Activated CD4-positive, alpha-beta T cell treated with anti-CD3 and anti-CD28 coated beads, Interleukin-2, amount 10 ng/mL, durations not matched to agents 24 days and 14 days (primary cell): ENCODE measurements around the gene EPRS1. TPM values are rescaled to one million over a fixed set of nuclear protein-coding genes. Genes with fewer than 3 reads are reported as not detected.
A peak's percentile ranks its signal among the peaks of the same experiment; 100 is the strongest.
"Not testable (repeated sequence)": the region's sequence is repeated elsewhere in the genome, so short reads cannot be mapped to it uniquely, and the experiment has no call there.

Experiments
- DNase-seq: peaks from one replicate; pipeline ENCODE4 v3.0.0; 2022
- H3K27ac Mint-ChIP-seq: one replicate; pipeline ENCODE4 v1.8.0; 2022; ENCODE audit warnings: mild to moderate bottlenecking, mixed read lengths
- H3K27me3 Mint-ChIP-seq: one replicate; pipeline ENCODE4 v1.8.0; 2022; ENCODE audit warnings: mixed read lengths
- H3K36me3 Mint-ChIP-seq: one replicate; pipeline ENCODE4 v1.8.0; 2022; ENCODE audit warnings: low read depth, mild to moderate bottlenecking, mixed read lengths
- H3K4me1 Mint-ChIP-seq: one replicate; pipeline ENCODE4 v1.8.0; 2021; ENCODE audit warnings: mixed read lengths
- H3K4me3 Mint-ChIP-seq: one replicate; pipeline ENCODE4 v1.8.0; 2022; ENCODE audit warnings: mild to moderate bottlenecking, moderate library complexity, mixed read lengths
- H3K9me3 Mint-ChIP-seq: one replicate; pipeline ENCODE4 v1.8.0; 2021; ENCODE audit warnings: mixed read lengths
- intact Hi-C: fragments of 100-400 bp; cut with micrococcal nuclease; formaldehyde crosslinking; loops from one replicate; pipeline ENCODE4 v1.15.1; 2023
- total RNA-seq: library from RNA; stranded (reverse); gene quantifications from 2 replicates; pipeline ENCODE4 v1.2.3, GENCODE V29; 2022

Gene EPRS1
- total RNA-seq, result 182 and 200 TPM in 2 replicates

DNA sequence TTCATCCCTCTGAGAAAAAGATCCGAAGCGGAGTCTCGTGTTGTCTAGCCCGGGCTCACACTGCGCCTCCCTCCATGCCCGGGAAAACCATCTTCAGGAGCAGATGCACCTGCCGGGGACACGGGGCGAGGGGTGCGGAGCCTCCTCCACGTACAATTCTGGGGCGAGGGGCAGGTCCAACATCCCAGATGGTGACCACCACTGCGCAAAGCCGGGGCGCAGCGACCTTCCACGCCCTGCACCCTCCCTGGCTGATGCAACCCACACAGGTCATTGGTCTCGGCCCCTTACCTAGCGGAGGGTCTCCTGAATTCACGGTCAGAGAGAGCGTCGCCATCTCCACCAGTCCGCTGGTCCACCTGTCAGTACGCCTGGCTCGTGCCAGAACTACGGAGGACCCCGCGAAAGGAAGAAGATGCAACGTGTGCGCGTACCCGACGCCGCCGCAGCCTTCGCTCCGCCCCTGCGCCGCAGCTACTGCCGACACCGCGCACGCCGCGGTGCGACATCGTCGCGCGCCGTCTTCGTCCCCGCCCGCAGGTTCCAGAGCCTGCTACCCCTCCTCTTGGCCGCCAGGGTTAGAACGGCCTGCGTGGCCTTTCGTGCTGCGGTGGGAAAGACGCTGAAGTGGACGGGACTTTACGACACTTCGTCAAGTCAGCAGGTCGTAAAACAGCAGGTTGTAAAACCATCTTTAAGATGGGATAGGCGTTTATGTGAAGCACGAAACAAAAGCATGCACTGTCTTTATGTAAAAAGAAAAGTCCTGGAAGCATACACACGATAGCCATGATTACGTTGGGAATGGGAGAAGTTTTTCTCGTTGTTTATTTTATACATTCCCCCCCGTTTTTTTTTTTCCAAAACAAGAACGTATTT, at the start of gene EPRS1:
TSS of gene EPRS1 (minus strand) at position 454 of the 879 bp plus-strand sequence. CDS start at position 337, 117 bp downstream.
- H3K4me3 Mint-ChIP-seq, result peak within 1 kb of the TSS; percentile 91
- H3K36me3 Mint-ChIP-seq, result peaks cover 17% of the 10 kb centered on the region
- H3K4me1 Mint-ChIP-seq, result peaks cover 37% of the 10 kb centered on the region
- H3K27ac Mint-ChIP-seq, result peak within 1 kb of the TSS; percentile 92
- no peaks in the 10 kb centered on the region for H3K9me3 Mint-ChIP-seq
- no peaks in the 10 kb centered on the region for H3K27me3 Mint-ChIP-seq
- intact Hi-C loops, result loop anchor here (1.0 to 10.0 kb wide), 4 partner anchors 43 to 1789 kb away; partner anchors contain the start of genes BPNT1, IARS2 and RAB3GAP2
- DNase-seq, result peak; percentile 98

GRCh38 chr1:220094016-220094911, 48.0 kb upstream of the EPRS1 start, which contains the start of gene IARS2:
IARS2 (plus strand) TSS chr1:220094132; CDS start chr1:220094217, 85 bp downstream.
- H3K9me3 Mint-ChIP-seq, result no peaks in the 10 kb centered on the region
- H3K27me3 Mint-ChIP-seq, result no peaks in the 10 kb centered on the region
- intact Hi-C loops, result loop anchor here (1.0 to 10.0 kb wide), 4 partner anchors 48 to 1809 kb away; partner anchors contain the start of genes EPRS1, RAB3GAP2 and RRP15
- peak; percentile 97 for DNase-seq
- H3K36me3 Mint-ChIP-seq, result peaks cover 19% of the 10 kb centered on the region
- H3K4me1 Mint-ChIP-seq, result peaks cover 26% of the 10 kb centered on the region
- H3K4me3 Mint-ChIP-seq, result peak within 1 kb of the TSS; percentile 82
- peak within 1 kb of the TSS; percentile 69 for H3K27ac Mint-ChIP-seq

- Mint-ChIP-seq H3K9me3 (no peaks in the 10 kb centered on the region), H3K36me3 (peaks cover 18% of the 10 kb centered on the region), H3K27ac (no peak overlapping the region), H3K27me3 (no peaks in the 10 kb centered on the region), H3K4me1 (peaks cover 29% of the 10 kb centered on the region), H3K4me3 (peak overlapping the region; percentile 32)
- intact Hi-C loops, result loop anchor here (1.0 to 10.0 kb wide), 4 partner anchors 47 to 1809 kb away; partner anchors contain the start of genes EPRS1, RAB3GAP2 and RRP15
- DNase-seq, result no peak
These were observed 47.2 kb upstream of the EPRS1 start for GRCh38 chr1:220093361-220094015.

GRCh38 chr1:220092694-220093093, 46.4 kb upstream of the EPRS1 start:
- no peaks in the 10 kb centered on the region for H3K9me3 Mint-ChIP-seq
- H3K4me1 Mint-ChIP-seq, result peaks cover 27% of the 10 kb centered on the region
- DNase-seq, result no peak
- no peak overlapping the region for H3K4me3 Mint-ChIP-seq
- peaks cover 14% of the 10 kb centered on the region for H3K36me3 Mint-ChIP-seq
- no peak overlapping the region for H3K27ac Mint-ChIP-seq
- no peaks in the 10 kb centered on the region for H3K27me3 Mint-ChIP-seq
- intact Hi-C loops, result loop anchor here (5.0 to 10.0 kb wide), 2 partner anchors 100 to 1808 kb away; partner anchors contain the start of gene RRP15

DNA sequence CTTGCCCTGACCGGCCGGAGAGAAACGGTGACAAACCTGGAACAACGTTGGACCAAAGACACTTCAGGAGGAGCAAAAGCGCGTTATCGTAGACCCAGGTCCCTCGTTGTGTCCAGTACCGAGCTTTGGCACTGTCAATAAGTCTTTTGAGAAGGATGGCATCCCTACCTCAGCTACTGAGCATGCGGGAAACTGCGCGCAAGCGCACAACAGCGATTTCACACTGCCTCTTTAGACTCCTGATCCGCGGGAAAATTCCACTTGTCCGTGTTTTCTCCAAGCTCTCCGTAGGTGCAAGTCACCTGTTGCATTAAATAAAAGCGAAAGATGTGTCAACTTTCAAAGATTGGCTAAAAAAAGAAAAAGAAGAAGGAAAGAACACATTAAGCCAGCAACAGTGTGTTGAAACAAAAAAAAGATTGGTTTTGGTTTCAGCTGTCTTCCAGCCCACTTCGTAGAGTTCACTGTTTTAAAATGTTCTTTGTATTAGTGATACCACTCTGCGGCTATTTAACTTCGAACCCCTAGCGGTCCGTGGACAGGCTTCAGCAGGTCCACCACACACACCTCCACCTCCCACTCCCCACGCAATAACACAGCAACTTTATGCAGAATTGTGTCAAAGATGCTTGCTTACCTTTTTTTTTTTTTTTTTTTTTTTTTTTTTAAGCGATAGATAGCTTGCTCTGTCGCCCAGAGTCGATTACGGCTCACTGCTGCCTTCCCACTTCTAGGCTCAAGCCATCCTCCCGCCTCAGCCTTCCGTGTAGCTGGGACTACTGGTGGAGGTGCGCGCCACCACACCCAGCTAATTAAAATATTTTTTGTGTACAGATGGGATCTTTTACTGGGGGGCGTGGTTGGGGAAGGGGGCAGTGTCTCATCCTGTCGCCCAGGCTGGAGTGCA, 43.6 kb upstream of the EPRS1 start, which contains the start of gene BPNT1:
TSS of gene BPNT1 (minus strand) at position 139 of the 907 bp plus-strand sequence. CDS start 9,942 bp downstream, outside the sequence.
- peaks cover 16% of the 10 kb centered on the region for H3K4me1 Mint-ChIP-seq
- H3K4me3 Mint-ChIP-seq, result peak within 1 kb of the TSS; percentile 92
- no peaks in the 10 kb centered on the region for H3K27me3 Mint-ChIP-seq
- peak within 1 kb of the TSS; percentile 87 for H3K27ac Mint-ChIP-seq
- no peaks in the 10 kb centered on the region for H3K9me3 Mint-ChIP-seq
- intact Hi-C loops, result loop anchor here (1.0 to 10.0 kb wide), 3 partner anchors 44 to 1805 kb away; partner anchors contain the start of genes EPRS1 and RRP15
- no peaks in the 10 kb centered on the region for H3K36me3 Mint-ChIP-seq
- DNase-seq, result peak; percentile 99

DNA sequence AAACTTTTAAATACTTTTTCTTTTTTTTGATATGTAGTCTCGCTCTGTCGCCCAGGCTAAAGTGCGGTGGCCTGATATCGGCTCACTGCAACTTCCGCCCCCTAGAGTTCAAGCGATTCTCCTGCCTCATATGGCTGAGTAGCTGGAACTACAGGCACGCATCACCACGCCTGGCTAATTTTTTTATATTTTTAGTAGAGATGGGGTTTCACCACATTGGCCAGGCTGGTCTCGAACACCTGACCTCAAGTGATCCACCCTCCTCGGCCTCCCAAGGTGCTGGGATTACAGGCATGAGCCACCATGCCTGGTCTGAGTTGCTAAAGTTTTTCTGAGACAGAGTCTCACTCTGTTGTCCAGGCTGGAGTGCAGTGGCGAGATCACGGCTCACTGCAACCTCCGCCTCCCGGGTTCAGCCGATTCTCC, 40.0 kb upstream of the EPRS1 start:
- intact Hi-C loops, H3K36me3 Mint-ChIP-seq, DNase-seq, H3K4me3 Mint-ChIP-seq, H3K9me3 Mint-ChIP-seq, H3K27me3 Mint-ChIP-seq, H3K27ac Mint-ChIP-seq: not testable (repeated sequence)
- H3K4me1 Mint-ChIP-seq, result peaks cover 12% of the 10 kb centered on the region

- intact Hi-C loops, result no loop called here
- peaks cover 5% of the 10 kb centered on the region for H3K4me1 Mint-ChIP-seq
- H3K27ac Mint-ChIP-seq, result no peak overlapping the region
- DNase-seq, result no peak
- H3K36me3 Mint-ChIP-seq, result peaks cover 5% of the 10 kb centered on the region
- no peak overlapping the region for H3K4me3 Mint-ChIP-seq
- no peaks in the 10 kb centered on the region for H3K9me3 Mint-ChIP-seq
- no peaks in the 10 kb centered on the region for H3K27me3 Mint-ChIP-seq
These were observed 38.2 kb upstream of the EPRS1 start for GRCh38 chr1:220084460-220084859.

GRCh38 chr1:220077887-220078286, 31.6 kb upstream of the EPRS1 start:
- H3K4me3 Mint-ChIP-seq, result no peak overlapping the region
- peaks cover 13% of the 10 kb centered on the region for H3K36me3 Mint-ChIP-seq
- no peak overlapping the region for H3K27ac Mint-ChIP-seq
- H3K4me1 Mint-ChIP-seq, result no peaks in the 10 kb centered on the region
- intact Hi-C loops, result no loop called here
- no peaks in the 10 kb centered on the region for H3K9me3 Mint-ChIP-seq
- H3K27me3 Mint-ChIP-seq, result no peaks in the 10 kb centered on the region
- peak; percentile 52 for DNase-seq

DNA sequence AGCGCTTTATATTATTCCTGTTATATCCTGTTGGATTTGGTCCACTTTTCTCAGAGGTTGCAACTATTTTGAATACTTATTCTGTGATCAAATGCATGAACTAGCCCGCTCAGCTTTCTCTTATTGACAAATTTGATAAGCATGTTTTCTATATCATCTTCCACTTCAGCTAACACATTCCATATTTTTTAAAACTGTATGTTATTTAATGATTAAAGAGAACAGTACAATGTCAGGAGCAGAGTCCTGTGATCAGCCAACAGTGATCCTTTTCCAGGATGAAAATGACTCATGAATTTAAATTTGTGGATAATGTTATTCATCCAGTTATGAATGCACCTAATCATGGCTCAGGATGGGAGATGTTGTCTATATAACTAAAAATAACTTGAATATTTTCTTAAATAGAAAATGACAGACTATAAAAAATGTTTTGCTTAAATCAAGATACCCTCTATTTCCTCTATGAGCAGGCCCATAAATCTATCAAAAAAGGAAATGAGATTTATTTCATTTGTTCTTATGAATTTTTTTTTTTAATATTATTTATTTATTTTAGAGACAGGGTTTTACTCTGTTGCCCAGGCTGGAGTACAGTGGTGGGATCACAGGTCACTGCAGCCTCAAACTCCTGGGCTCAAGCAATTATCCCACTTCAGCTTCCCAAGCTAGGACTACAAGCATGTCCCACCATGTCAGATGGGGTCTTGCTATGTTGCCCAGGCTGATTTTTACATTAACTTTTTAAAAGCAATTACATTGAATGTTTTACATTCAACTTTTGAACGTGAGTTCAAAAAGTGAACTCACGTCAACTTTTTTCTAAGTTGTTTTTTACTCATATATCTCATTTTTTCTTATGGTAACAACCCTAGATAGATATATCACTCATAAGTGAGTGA, 30.8 kb upstream of the EPRS1 start:
- Mint-ChIP-seq H3K4me3 (no peak overlapping the region), H3K4me1 (no peaks in the 10 kb centered on the region), H3K27me3 (no peaks in the 10 kb centered on the region), H3K36me3 (peaks cover 18% of the 10 kb centered on the region), H3K27ac (no peak overlapping the region), H3K9me3 (no peaks in the 10 kb centered on the region)
- no peak for DNase-seq
- intact Hi-C loops, result no loop called here

DNA sequence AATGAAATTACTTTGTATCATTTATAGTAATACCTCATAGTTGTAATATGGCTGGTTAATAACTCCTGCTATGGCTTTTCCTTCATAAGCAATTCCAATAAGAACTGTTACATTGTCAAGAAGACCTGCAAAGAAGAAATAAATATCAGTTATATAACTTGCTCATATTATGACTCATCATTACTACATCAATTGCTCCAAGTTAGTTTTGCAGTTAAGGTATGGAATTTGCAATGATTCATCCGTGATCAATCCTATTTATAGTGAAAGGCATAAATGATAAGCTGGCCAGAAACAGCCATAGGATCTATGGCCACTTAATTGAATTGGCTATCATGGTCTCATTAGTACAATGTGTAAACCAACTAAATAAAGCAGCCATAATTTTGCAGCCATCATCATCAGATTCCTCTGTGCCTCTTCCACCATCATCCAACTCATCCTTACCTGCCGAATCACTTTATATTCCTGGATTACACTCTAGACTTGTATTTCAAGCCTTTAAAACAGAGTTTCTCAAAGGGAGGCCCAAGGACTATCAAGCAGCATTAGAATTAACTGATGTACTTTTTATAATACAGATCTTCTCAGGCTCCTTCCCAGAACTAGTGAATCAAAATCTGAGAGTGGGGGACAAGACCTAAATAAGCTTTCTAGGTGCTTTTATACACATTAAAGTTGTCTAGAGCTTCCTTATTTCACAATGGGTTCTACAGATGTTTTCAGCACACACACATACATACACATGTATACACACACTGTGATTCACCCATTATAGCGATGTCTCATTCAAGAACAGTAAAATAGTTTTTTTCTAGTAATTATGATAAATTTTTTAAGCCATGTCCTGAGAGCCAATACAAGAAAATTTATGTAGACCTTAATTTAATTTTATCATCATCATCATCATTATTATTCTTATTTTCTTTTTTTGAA, 21.2 kb upstream of the EPRS1 start:
- no peak for DNase-seq
- no peak overlapping the region for H3K27ac Mint-ChIP-seq
- H3K9me3 Mint-ChIP-seq, result no peaks in the 10 kb centered on the region
- no peaks in the 10 kb centered on the region for H3K27me3 Mint-ChIP-seq
- intact Hi-C loops, result no loop called here
- no peaks in the 10 kb centered on the region for H3K4me1 Mint-ChIP-seq
- no peak overlapping the region for H3K4me3 Mint-ChIP-seq
- peaks cover 27% of the 10 kb centered on the region for H3K36me3 Mint-ChIP-seq

GRCh38 chr1:220062629-220063028, 16.3 kb upstream of the EPRS1 start:
- Mint-ChIP-seq H3K27me3 (no peaks in the 10 kb centered on the region), H3K4me1 (no peaks in the 10 kb centered on the region), H3K4me3 (no peak overlapping the region), H3K27ac (no peak overlapping the region), H3K9me3 (no peaks in the 10 kb centered on the region), H3K36me3 (peaks cover 30% of the 10 kb centered on the region)
- DNase-seq, result no peak
- intact Hi-C loops, result no loop called here
